Stimulated activated CD8-positive, alpha-beta memory T cell treated with anti-CD3 and anti-CD28 coated beads, Interleukin-4, amount 100 ng/mL, for 24 hours (primary cell): ENCODE measurements around the gene USP40.

Experiments
- DNase-seq: peaks from one replicate; pipeline ENCODE4 v3.0.0-alpha.2; 2020; ENCODE audit warnings: low read depth

Gene USP40

GRCh38 chr2:233556881-233557736, 9.5 kb downstream of the USP40 start:
- no peak for DNase-seq

DNA sequence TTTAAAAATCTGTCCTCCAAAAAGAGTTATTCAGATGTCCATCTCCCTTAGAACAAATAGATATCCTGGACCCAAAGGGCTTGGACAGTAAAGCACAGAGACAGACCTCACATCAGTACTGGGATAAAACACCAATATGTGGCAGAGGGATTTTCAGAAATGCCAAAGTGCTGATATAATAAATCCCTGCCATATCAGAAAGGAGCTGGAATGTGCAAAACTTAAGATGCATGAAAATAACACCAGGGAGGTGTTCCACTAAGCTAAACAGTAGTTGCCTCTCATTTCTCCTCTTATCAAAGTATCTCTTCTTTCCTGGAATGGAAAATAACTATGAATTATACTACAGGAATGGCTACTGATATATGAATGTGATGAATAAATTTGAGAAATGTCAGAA, 13.2 kb downstream of the USP40 start:
- DNase-seq: no peak

DNA sequence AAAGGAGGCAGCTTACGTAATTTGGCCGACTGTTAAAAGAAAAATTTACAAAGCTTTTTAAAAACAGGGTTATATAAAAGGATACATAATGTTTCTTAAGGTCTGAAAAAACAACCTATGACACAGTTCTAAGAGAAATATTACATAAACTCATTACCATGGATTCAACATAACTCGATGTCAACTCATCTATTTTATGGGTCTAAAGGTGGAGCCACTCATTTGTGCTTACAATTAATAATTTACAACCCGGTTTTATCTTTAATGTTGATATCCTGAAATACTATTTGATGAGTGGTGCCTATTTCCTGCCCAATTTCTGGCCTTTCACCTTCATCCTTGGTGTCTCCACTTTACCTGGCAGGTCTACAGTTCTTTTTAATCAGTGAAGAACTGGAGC, 15.1 kb downstream of the USP40 start:
- DNase-seq: no peak

DNA sequence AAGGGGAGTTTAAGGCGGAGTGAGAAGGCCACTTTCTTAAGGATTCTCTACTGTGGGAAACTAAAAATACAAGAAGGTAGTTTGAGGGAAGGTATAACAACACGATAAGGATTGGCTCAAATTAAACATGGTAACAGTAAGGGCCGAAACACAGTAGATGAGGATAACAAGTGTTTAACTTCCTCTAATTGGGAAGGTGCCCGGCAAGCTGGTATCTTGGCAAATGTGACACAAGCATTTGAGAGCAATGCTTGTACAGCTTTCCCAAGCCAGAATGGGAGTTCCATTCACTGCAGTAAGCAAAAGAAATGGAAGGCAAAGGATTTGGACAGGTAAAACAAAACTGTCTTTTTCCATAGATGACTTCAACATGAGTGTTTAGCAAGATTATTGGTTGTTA, 19.8 kb downstream of the USP40 start:
- DNase-seq: no peak

DNA sequence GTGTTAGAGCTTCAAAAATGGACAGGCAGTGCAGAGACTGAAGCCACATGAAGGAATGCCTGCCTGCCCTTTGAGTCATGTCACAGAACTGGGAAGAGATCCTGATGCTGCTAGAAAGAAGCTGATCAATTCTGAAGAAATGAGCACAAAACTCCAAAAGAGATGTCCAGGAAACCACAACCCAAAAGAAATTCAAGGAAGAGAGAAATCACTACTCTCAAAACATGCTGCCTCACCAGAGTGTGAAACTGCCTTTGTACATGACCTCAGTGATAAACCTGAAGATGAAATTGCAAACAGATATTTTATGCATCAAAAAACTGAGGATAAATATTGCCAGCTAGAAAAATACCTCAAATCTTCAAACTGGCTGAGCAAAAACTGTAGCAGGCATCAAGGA, 20.5 kb downstream of the USP40 start:
- no peak for DNase-seq

DNA sequence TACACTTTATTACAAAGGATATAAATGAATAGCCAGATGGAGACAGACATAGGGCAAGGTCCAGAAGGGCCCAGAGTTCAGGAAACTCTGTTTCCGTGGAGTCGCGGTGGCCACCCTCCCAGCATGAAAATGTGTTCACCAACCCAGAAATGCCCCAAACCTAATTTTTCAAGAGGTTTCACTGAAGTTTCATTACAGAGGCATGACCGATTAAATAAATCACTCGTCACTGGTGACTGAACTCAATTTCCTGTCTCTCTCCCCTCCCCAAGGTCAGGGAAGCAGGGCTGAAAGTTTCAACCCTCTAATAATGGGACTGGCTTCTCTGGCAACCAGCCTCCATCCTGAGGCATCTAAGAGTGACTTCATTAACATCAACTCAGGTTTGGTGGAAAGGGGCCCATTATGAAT, 22.4 kb downstream of the USP40 start:
- DNase-seq: no peak

GRCh38 chr2:233542507-233542906, 24.1 kb downstream of the USP40 start:
- no peak for DNase-seq

- DNase-seq: no peak
These were observed 27.8 kb downstream of the USP40 start for GRCh38 chr2:233538741-233539140.

GRCh38 chr2:233535271-233535670, 31.3 kb downstream of the USP40 start:
- no peak for DNase-seq

- DNase-seq: no peak
These were observed 33.6 kb downstream of the USP40 start for GRCh38 chr2:233532971-233533370.

DNA sequence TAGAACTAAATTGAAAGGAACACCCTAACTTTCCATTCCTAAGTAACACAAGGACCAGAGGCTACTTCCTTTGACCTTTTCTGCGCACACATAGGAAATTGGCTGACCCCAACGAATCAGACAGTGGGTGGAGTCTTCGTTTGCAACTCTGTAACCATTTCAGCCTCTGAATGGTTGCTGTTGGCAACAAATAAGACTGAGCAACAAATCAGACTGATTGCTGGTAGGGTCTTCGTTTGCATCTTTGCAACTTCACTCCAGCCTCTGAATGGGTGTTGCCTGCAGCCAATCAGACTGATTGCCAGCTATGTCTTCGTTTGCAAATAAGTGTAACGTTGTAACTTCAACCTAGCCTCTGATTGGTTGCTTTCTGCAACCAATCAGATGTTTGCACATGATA, 34.6 kb downstream of the USP40 start:
- no peak for DNase-seq

- DNase-seq: no peak
These were observed 36.2 kb downstream of the USP40 start for GRCh38 chr2:233530381-233530780.

- DNase-seq: no peak
These were observed 38.4 kb downstream of the USP40 start for GRCh38 chr2:233528182-233528581.

GRCh38 chr2:233525791-233526190, 40.8 kb downstream of the USP40 start:
- DNase-seq: no peak

DNA sequence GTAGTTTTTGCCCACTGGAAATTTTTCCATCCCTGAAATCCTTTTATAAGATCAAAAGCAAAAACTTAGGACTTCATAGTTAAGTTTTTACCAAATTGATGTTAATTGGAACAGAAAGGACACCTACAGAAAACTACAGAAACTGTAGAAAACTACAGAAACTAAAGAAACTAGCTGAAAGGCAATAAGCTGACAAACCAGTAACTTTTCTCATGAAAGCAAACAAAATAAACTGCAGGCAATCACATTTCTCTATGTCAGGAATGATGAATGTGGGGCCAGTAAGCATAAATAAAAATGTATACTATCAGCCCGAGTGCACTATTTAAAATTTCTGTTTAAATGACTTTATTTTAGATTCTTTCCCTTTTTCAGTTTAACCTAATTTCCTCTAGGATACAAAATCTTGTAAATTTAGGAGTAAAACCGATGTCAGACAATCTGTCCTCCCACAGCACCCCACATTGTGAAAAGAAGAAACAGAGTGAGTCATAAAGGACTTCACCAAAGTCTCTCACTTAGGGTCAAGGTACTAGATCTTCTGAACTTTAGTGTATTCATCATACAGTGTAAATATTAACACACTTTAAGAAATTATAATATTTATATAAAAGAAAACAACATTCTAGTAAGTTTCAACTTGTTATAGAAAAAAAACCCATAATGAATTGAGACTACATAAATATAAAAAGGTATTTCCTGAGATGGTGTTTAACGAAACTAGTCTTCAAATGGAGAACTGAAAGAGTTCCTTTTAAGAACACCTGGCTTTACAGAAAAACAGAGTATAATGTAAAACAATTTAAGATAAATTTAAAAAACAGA, 46.6 kb downstream of the USP40 start:
- no peak for DNase-seq

DNA sequence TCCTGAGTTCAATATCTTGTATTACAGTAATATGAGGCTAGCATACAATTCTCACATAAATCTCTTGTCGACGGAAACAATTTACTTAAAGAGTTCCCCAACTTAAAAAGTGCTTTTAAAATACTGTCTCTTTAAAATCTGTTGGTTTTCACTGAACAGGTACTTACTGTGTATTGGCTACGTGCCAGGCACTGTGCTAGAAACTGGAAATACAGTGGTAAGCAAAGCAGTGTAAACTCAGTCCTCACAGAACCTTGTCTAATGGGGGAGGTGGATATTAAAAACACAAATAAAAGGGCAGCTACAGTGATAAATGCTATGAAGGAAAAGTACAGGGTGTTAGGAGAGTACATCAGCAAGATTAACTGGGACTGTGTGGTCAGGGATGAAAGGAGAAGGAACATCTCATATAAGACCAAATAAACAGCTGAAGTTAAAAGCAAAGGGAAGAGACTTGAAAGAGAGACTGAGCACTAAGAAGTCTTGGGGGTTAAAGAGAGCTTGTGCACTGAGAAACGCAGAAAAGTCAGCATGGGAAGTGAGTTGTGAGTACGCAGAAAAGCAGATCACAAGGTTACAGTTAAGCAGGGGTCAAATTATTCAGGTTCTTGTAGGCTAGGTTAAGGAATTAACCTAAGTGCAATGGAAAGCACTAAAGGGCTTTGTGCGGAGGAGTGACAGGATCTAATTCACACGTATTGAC, 52.5 kb downstream of the USP40 start:
- DNase-seq: no peak

DNA sequence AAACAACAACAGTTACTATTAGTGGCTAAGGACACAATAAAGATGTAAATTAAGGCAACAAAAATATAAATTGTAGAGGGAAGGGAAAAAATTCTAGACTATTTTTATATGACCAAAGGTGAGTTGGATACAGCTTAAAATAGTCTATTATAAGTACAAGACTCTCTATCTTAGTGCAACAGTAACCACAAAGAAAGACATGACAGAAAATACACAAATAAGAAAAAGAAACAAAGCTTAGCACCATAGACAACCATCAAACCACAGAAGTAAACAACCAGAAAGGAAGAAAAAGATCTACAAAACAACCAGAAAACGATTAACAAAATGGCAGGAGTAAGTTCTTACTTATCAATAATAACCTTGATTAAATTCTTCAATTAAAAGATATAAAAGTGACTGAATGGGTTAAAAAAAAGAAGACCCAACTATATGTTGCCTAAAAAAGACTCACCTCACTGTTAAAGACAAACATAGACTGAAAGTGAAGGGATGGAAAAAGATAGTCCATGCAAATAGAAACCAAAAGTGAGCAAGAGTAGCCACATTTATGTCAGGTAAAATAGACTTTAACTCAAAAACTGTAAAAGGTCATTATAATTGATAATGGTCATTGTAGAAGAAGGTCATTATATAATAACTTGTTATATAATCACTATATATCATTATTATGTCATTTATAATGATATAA, 62.5 kb downstream of the USP40 start:
- no peak for DNase-seq

- no peak for DNase-seq
These were observed 63.1 kb downstream of the USP40 start for GRCh38 chr2:233503481-233503880.

DNA sequence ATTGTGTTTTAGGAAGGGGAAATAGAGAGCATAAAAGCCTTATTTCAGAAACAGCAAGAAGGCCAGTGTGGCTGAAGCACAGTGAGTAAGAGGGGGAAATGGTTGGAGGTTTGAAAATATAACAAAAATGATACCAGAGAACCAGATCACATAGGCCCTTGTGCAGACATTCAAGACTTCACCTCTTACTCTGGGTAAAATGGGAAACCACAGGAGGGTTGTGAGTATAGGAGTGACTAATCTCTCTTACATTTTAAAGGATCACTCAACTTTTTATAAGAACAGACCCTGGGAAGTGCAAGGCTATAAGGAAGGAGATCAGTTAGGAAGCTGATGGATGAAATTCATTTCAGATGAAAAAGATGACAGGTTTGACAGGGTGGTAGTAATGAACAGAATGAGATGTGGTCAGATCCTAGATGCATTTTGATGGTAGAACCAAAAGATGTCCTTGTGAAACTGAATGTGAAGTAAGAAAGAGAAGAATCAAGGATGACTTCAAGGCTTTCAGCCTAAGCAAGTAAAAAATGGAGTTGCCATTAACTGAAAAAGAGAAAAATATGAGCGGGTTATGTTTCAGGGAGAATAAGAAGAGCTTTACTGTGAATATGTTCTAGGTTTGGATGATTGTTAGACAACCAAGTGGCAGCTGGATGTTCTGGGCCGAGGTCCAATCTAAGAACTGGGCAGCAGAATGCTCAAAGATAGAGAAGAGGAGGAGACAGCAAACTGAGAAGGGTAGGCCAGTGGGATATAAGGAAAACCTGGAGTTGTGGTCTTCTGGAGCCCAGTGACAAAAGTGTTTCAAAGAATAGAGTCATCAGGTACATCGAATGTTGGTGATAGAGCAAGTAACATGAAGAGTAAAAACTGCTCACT, 65.1 kb downstream of the USP40 start:
- DNase-seq: no peak

DNA sequence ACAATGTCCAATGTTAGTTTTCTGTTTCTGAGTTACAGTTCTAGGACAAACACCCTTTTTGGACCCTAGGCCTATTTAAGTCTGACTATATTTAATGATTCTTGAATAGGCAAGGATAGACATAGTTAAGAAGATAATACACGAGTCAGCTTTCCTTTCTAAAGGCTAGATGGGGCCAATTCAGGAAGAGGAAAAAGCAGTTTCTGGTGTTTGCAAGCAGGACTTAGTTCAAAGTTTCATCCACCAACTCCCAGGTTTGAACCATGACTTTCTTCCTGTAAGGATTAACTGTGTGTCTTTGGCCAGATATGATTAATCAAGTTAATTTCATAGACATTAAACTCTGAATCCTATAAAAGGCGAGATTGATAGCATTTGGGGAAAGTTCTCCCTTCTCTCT, 66.7 kb downstream of the USP40 start:
- no peak for DNase-seq

DNA sequence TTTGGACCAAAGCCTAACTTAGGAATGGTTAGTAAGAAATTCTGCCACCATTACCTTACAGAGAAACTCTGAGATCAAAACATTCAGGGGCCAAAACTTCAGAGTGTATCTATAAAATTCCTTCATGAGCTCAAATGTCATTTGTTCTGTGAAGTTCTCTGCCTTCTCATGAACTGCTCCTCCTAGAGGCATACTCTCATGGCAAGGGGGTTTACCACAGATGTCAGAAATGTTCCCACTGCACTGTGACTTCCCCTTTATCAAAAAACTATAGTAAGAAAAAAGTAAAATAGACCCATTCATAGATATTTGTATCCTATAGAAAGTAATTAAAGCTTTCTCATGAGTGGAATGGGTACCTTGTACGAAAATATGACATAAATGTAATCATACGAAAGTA, 68.5 kb downstream of the USP40 start:
- no peak for DNase-seq
